PC-9 (cell line): Measurements from ENCODE around the gene MAP2K6. TPM values are rescaled to one million over a fixed set of nuclear protein-coding genes. Genes with fewer than 3 reads are reported as not detected.

Experiments
- BruUV-seq: library from RNA; stranded (reverse); fragments of 400-500 nt; replicated peaks from 2 replicates; lab custom pipeline; 2021; lab: Mats Ljungman, UMichigan
- CTCF ChIA-PET: fragments of 300-600 bp; sonication (Branson Sonifier 250); formaldehyde crosslinking; loops from one replicate; lab custom pipeline; 2022; ENCODE audit warnings: antibody characterized with exemption; lab: Charles Lee
- POLR2A ChIA-PET: fragments of 300-600 bp; sonication (Branson Sonifier 250); formaldehyde crosslinking; loops from one replicate; lab custom pipeline; 2022; ENCODE audit warnings: antibody characterized with exemption; ENCODE audit not compliant: unreplicated experiment; lab: Charles Lee
- DNase-seq, 2 experiments: peaks; one replicate each; pipeline versions ENCODE4 v3.0.0 to v3.0.0-alpha.2; 2015 to 2022; ENCODE audit warnings: mixed read lengths in 1 of 2
- H2AFZ ChIP-seq: fragments of 200-600 bp; sonication (generic); 2 replicates; pipeline ENCODE4 v1.8.1; 2017; ENCODE audit warnings: antibody characterized with exemption
- H3F3A ChIP-seq: fragments of 200-600 bp; sonication (generic); 2 replicates; pipeline ENCODE4 v1.8.1; 2017; ENCODE audit warnings: antibody characterized with exemption, mild to moderate bottlenecking, low read depth; ENCODE audit not compliant: insufficient read depth
- H3K27ac ChIP-seq: fragments of 200-600 bp; sonication (generic); 2 replicates; pipeline ENCODE4 v1.6.1; 2016; ENCODE audit warnings: mixed run types
- H3K27me3 ChIP-seq: fragments of 200-600 bp; sonication (generic); 2 replicates; pipeline ENCODE4 v1.6.1; 2016; ENCODE audit warnings: low read depth, mixed run types; ENCODE audit not compliant: insufficient read depth
- H3K36me3 ChIP-seq: fragments of 200-600 bp; sonication (generic); 2 replicates; pipeline ENCODE4 v1.6.1; 2016; ENCODE audit warnings: low read depth, mixed run types
- H3K4me1 ChIP-seq: fragments of 200-600 bp; sonication (generic); replicated peaks from 2 replicates; pipeline ENCODE4 v1.6.1; 2016; ENCODE audit warnings: mixed run types; ENCODE audit not compliant: insufficient read depth
- H3K4me2 ChIP-seq: fragments of 200-600 bp; sonication (generic); 2 replicates; pipeline ENCODE4 v1.6.1; 2017; ENCODE audit warnings: mixed run types
- H3K4me3 ChIP-seq: fragments of 200-600 bp; sonication (generic); 2 replicates; pipeline ENCODE4 v1.6.1; 2016; ENCODE audit warnings: mixed run types
- H3K79me2 ChIP-seq: fragments of 200-600 bp; sonication (generic); 2 replicates; pipeline ENCODE4 v1.6.1; 2017; ENCODE audit warnings: low read depth, mixed run types
- H3K9me2 ChIP-seq: fragments of 200-600 bp; sonication (generic); 2 replicates; pipeline ENCODE4 v1.8.1; 2017; ENCODE audit warnings: mild to moderate bottlenecking; ENCODE audit not compliant: insufficient read depth
- H3K9me3 ChIP-seq: fragments of 200-600 bp; sonication (generic); 2 replicates; pipeline ENCODE4 v1.8.1; 2016; ENCODE audit warnings: low read depth; ENCODE audit not compliant: insufficient read depth
- H4K20me1 ChIP-seq: fragments of 200-600 bp; sonication (generic); 2 replicates; pipeline ENCODE4 v1.8.1; 2017; ENCODE audit not compliant: insufficient read depth
- CTCF ChIP-seq: fragments of 200-600 bp; sonication (generic); conservative IDR thresholded peaks from 2 replicates; pipeline ENCODE4 v1.6.1; 2017; ENCODE audit warnings: mixed run types, antibody characterized with exemption, mild to moderate bottlenecking, moderate library complexity
- EZH2 ChIP-seq: fragments of 200-600 bp; sonication (generic); IDR thresholded peaks from 2 replicates; pipeline ENCODE4 v1.8.0; 2017; ENCODE audit warnings: antibody characterized with exemption, low read depth
- intact Hi-C: fragments of 100-400 bp; cut with micrococcal nuclease; formaldehyde crosslinking; loops from one replicate; pipeline ENCODE4 v1.10.0; 2022; ENCODE audit not compliant: unreplicated experiment
- total RNA-seq: library from RNA; stranded (reverse); gene quantifications from 2 replicates; pipeline ENCODE4 v1.2.3, GENCODE V29; 2021

The MAP2K6 gene
- total RNA-seq, 1 experiment from 2014 or later, result 1.6 TPM

GRCh38 chr17:69423450-69423849 is 9.0 kb downstream of the MAP2K6 start:
- BruUV-seq, result no TSS peak
- Histone ChIP-seq H3F3A (no peaks in the 10 kb centered on the region), H3K27ac (no peak overlapping the region), H3K27me3 (no peaks in the 10 kb centered on the region), H3K4me1 (no peaks in the 10 kb centered on the region), H3K36me3 (no peaks in the 10 kb centered on the region), H4K20me1 (no peaks in the 10 kb centered on the region), H3K79me2 (no peaks in the 10 kb centered on the region), H3K4me2 (no peak overlapping the region), H3K9me3 (no peaks in the 10 kb centered on the region), H2AFZ (no peak overlapping the region), H3K9me2 (no peaks in the 10 kb centered on the region), H3K4me3 (no peak overlapping the region)
- DNase-seq, result no peak
- TF ChIP-seq CTCF, result no peak
- TF ChIP-seq EZH2, result no peak
- intact Hi-C loops, result no loop called here
- ChIA-PET POLR2A (interaction anchor here (0.6 kb wide), 1 partner anchor 9 kb away, joined by 3 read pairs; the partner anchor contains the start of gene MAP2K6), CTCF (no interaction called here)

GRCh38 chr17:69424287-69425041 is 10.0 kb downstream of the MAP2K6 start:
- ChIA-PET CTCF (no interaction called here), POLR2A (no interaction called here)
- H3K79me2 ChIP-seq, result no peaks in the 10 kb centered on the region
- no peaks in the 10 kb centered on the region for H3K27me3 ChIP-seq
- H3F3A ChIP-seq, result no peaks in the 10 kb centered on the region
- no peak overlapping the region for H2AFZ ChIP-seq
- no peak overlapping the region for H3K27ac ChIP-seq
- intact Hi-C loops, result no loop called here
- H4K20me1 ChIP-seq, result no peaks in the 10 kb centered on the region
- no peaks in the 10 kb centered on the region for H3K36me3 ChIP-seq
- no peaks in the 10 kb centered on the region for H3K9me2 ChIP-seq
- TF ChIP-seq EZH2, result no peak
- TF ChIP-seq CTCF, result no peak
- no peak overlapping the region for H3K4me2 ChIP-seq
- H3K4me1 ChIP-seq, result no peaks in the 10 kb centered on the region
- no peaks in the 10 kb centered on the region for H3K9me3 ChIP-seq
- no peak overlapping the region for H3K4me3 ChIP-seq
- BruUV-seq, result no TSS peak
- no peak for DNase-seq

GRCh38 chr17:69425978-69426377 is 11.5 kb downstream of the MAP2K6 start:
- CTCF ChIA-PET, result interaction anchor here (0.6 kb wide), 1 partner anchor 91 kb away, joined by 3 read pairs; no protein-coding TSS in a partner anchor
- no peaks in the 10 kb centered on the region for H3K36me3 ChIP-seq
- intact Hi-C loops, result no loop called here
- DNase-seq, result no peak
- no peaks in the 10 kb centered on the region for H3K27me3 ChIP-seq
- no peaks in the 10 kb centered on the region for H3K9me3 ChIP-seq
- H2AFZ ChIP-seq, result no peak overlapping the region
- TF ChIP-seq CTCF, result no peak
- TF ChIP-seq EZH2, result no peak
- POLR2A ChIA-PET, result interaction anchor here (0.7 kb wide), 1 partner anchor 73 kb away, joined by 9 read pairs; no protein-coding TSS in a partner anchor
- H3K4me2 ChIP-seq, result no peak overlapping the region
- no peak overlapping the region for H3K4me3 ChIP-seq
- H3K27ac ChIP-seq, result no peak overlapping the region
- H3F3A ChIP-seq, result no peaks in the 10 kb centered on the region
- H4K20me1 ChIP-seq, result no peaks in the 10 kb centered on the region
- no peaks in the 10 kb centered on the region for H3K9me2 ChIP-seq
- no TSS peak for BruUV-seq
- no peaks in the 10 kb centered on the region for H3K4me1 ChIP-seq
- H3K79me2 ChIP-seq, result no peaks in the 10 kb centered on the region
